ENCODE measurements around the gene ATP1A1. TPM values are rescaled to one million over a fixed set of nuclear protein-coding genes. Genes with fewer than 3 reads are reported as not detected.

The ATP1A1 gene
- total and polyA plus RNA-seq, 8 donors: 191 to 731 (median 235) TPM

- Histone ChIP-seq H3K27me3 (no peaks in the 10 kb centered on the region), H3K27ac (no peak overlapping the region), H3K4me3 (no peak overlapping the region), H3K4me1 (peaks cover 6 to 7% of the 10 kb centered on the region in 2 donors), H3K36me3 (no peaks in the 10 kb centered on the region), H3K9me3 (no peaks in the 10 kb centered on the region)
- intact Hi-C loops (cut with DNase I): no loop called here
- ATAC-seq (no peak), DNase-seq (no peak)
- TF ChIP-seq, protein P1, sequence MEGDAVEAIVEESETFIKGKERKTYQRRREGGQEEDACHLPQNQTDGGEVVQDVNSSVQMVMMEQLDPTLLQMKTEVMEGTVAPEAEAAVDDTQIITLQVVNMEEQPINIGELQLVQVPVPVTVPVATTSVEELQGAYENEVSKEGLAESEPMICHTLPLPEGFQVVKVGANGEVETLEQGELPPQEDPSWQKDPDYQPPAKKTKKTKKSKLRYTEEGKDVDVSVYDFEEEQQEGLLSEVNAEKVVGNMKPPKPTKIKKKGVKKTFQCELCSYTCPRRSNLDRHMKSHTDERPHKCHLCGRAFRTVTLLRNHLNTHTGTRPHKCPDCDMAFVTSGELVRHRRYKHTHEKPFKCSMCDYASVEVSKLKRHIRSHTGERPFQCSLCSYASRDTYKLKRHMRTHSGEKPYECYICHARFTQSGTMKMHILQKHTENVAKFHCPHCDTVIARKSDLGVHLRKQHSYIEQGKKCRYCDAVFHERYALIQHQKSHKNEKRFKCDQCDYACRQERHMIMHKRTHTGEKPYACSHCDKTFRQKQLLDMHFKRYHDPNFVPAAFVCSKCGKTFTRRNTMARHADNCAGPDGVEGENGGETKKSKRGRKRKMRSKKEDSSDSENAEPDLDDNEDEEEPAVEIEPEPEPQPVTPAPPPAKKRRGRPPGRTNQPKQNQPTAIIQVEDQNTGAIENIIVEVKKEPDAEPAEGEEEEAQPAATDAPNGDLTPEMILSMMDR (IDR thresholded peaks at IDR 0.05): no peak
These were observed 5.6 kb upstream of the ATP1A1 start for GRCh38 chr1:116367256-116367945.

GRCh38 chr1:116368241-116368640 is 4.8 kb upstream of the ATP1A1 start:
- Histone ChIP-seq H3K27ac (no peak overlapping the region), H3K9me3 (no peaks in the 10 kb centered on the region), H3K4me1 (peaks cover 9 to 11% of the 10 kb centered on the region in 2 donors), H3K27me3 (no peaks in the 10 kb centered on the region), H3K36me3 (no peaks in the 10 kb centered on the region), H3K4me3 (no peak overlapping the region)
- ATAC-seq (no peak), DNase-seq (no peak)
- TF ChIP-seq, protein P1 (IDR thresholded peaks at IDR 0.05): no peak
- intact Hi-C loops (cut with DNase I): no loop called here

- Histone ChIP-seq H3K36me3 (no peaks in the 10 kb centered on the region), H3K4me3 (no peak overlapping the region), H3K4me1 (peaks cover 15 to 23% of the 10 kb centered on the region in 2 donors), H3K27ac (no peak overlapping the region), H3K27me3 (no peaks in the 10 kb centered on the region), H3K9me3 (no peaks in the 10 kb centered on the region)
- ATAC-seq: no peak
- TF ChIP-seq, protein P1 (IDR thresholded peaks at IDR 0.05): no peak
- DNase-seq: peak in 1 of 4 donors; percentile 43
- intact Hi-C loops (cut with DNase I): no loop called here
These were observed 2.9 kb upstream of the ATP1A1 start for GRCh38 chr1:116370181-116370580.

GRCh38 chr1:116371752-116372151 is 1.3 kb upstream of the ATP1A1 start:
- Histone ChIP-seq H3K27ac (peak overlapping the region in 1 of 2 donors; percentile 98), H3K36me3 (no peaks in the 10 kb centered on the region), H3K4me1 (peaks cover 28 to 39% of the 10 kb centered on the region in 2 donors), H3K4me3 (no peak overlapping the region), H3K9me3 (no peaks in the 10 kb centered on the region), H3K27me3 (no peaks in the 10 kb centered on the region)
- TF ChIP-seq, protein P1 (IDR thresholded peaks at IDR 0.05): no peak
- intact Hi-C loops (cut with DNase I): no loop called here
- ATAC-seq: no peak
- peak in 1 of 4 donors; percentile 17 for DNase-seq

DNA sequence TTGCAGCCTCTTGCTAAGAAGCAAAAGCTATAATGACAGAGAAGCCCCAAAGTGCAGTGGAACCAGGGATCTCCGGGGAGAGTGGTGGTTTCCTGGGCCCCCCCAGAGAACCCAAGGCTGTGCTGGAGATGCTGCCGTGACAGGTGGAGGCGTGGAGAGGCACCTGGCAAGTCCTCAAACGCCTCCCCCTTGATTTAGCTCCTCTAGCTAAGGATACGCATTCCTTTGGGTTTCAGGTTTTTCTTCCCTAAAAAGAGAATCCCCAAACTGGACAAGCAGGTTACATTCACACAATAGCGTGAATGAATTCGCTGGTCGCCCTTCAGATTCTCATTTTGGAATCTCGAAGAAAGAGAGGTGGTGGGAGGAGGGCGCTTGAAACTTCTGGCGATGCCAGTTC is 853 bp upstream of the ATP1A1 start:
- Histone ChIP-seq H3K4me1 (peaks cover 32 to 43% of the 10 kb centered on the region in 2 donors), H3K9me3 (no peaks in the 10 kb centered on the region), H3K36me3 (no peaks in the 10 kb centered on the region), H3K4me3 (peak overlapping the region; percentile 77 to 89), H3K27ac (peak overlapping the region; percentile 94 to 98), H3K27me3 (no peaks in the 10 kb centered on the region)
- TF ChIP-seq, protein P1 (IDR thresholded peaks at IDR 0.05): no peak
- intact Hi-C loops (cut with DNase I): no loop called here
- DNase-seq (peak in 2 of 4 donors; percentile 40 to 48), ATAC-seq (no peak)
